Measurements from ENCODE around the gene KCNH4. TPM values are rescaled to one million over a fixed set of nuclear protein-coding genes. Genes with fewer than 3 reads are reported as not detected.

KCNH4 gene
- total and polyA plus RNA-seq, 9 of the 15 experiments (the other 6 are each of a cell fraction or from before 2014, with no cell fraction given): 0.10 to 1.8 (median 0.50) TPM

- 0 out of 2 replicates have a peak, but pooled peaks have one; percentile 2 for TF ChIP-seq MITF (IDR thresholded peaks at IDR 0.05)
- no peak for TF ChIP-seq ZFPM2 (CRISPR knock-in tag; IDR thresholded peaks at IDR 0.05)
- no peak for TF ChIP-seq HBP1 (CRISPR knock-in tag; IDR thresholded peaks at IDR 0.05)
- peak; percentile 85 for TF ChIP-seq MAX (CRISPR knock-in tag; IDR thresholded peaks at IDR 0.05)
- TF ChIP-seq ETS1 (conservative IDR thresholded peaks at IDR 0.05; ENCODE audit: control insufficient read depth, low read depth, low read length): peak; percentile 93
- TF ChIP-seq SMAD1 (IDR thresholded peaks at IDR 0.05; ENCODE audit: low read depth, low read length, partially characterized antibody): peak; percentile 15
- TF ChIP-seq POLR2AphosphoS5 (IDR thresholded peaks at IDR 0.05; ENCODE audit: control insufficient read depth, insufficient read depth, low read depth, low read length): peak; percentile 46; the same call in 1 of the 2 replicates
- 0 out of 2 replicates have a peak, but pooled peaks have one; percentile 34 for TF ChIP-seq ZNF583 (CRISPR knock-in tag; IDR thresholded peaks at IDR 0.05)
- TF ChIP-seq MXD1 (CRISPR knock-in tag; IDR thresholded peaks at IDR 0.05; ENCODE audit: borderline replicate concordance, poor library complexity, severe bottlenecking): peak; percentile 74
- peak; percentile 94 to 95 for TF ChIP-seq NRF1 (conservative IDR thresholded peaks at IDR 0.05 in 1 of 2, IDR thresholded peaks at IDR 0.05 in 1 of 2)
- peak; percentile 43; the same call in 1 of the 2 replicates for TF ChIP-seq TFAP4 (CRISPR knock-in tag; IDR thresholded peaks at IDR 0.05; ENCODE audit: borderline replicate concordance)
- peak; percentile 71 to 82; a peak in 3 of 4 replicates for TF ChIP-seq MNT (conservative IDR thresholded peaks at IDR 0.05)
Observed at GRCh38 chr17:42120770-42121769, 59.9 kb downstream of the KCNH4 start, which contains the start of gene KAT2A (continued).

All from K562 (cell line).